ENCODE measurements around the gene CPE.

The CPE gene

GRCh38 chr4:165351359-165352130 lies 27.3 kb upstream of the CPE start:
- DNase-seq (ENCODE audit: low read depth) = no peak
- H3K4me3 ChIP-seq (ENCODE audit: control insufficient read depth, low read depth, low read length) = no peak overlapping the region
- no peak for TF ChIP-seq CTCF (IDR thresholded peaks at IDR 0.05; ENCODE audit: control insufficient read depth, insufficient read depth, low read depth, low read length, missing control alignments)

DNA sequence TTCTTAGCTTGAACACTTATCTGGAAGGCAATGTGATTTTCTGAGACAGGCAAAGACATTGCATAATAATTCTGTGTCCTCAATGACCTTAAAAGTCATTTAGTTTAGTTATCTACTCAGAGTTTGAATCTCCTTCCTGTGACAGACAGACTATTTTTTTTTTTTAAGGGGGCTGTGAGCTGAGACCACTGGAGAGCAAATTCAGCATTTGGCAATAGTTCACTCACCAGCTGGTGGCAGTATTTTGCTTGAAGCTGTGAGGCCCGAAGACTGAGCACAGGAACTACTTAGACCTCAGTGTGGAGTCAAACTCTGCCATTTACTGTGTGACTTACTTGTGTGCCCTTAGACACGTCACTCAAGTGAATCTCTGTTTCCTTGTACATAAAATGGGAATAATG lies 22.9 kb upstream of the CPE start:
- DNase-seq (ENCODE audit: low read depth) = no peak
- peak; percentile 45 for TF ChIP-seq CTCF (IDR thresholded peaks at IDR 0.05; ENCODE audit: control insufficient read depth, insufficient read depth, low read depth, low read length, missing control alignments)
- H3K4me3 ChIP-seq (ENCODE audit: control insufficient read depth, low read depth, low read length) = no peak overlapping the region

GRCh38 chr4:165359506-165359905 lies 19.3 kb upstream of the CPE start:
- no peak overlapping the region for H3K4me3 ChIP-seq (ENCODE audit: control insufficient read depth, low read depth, low read length)
- no peak for DNase-seq (ENCODE audit: low read depth)
- no peak for TF ChIP-seq CTCF (IDR thresholded peaks at IDR 0.05; ENCODE audit: control insufficient read depth, insufficient read depth, low read depth, low read length, missing control alignments)

DNA sequence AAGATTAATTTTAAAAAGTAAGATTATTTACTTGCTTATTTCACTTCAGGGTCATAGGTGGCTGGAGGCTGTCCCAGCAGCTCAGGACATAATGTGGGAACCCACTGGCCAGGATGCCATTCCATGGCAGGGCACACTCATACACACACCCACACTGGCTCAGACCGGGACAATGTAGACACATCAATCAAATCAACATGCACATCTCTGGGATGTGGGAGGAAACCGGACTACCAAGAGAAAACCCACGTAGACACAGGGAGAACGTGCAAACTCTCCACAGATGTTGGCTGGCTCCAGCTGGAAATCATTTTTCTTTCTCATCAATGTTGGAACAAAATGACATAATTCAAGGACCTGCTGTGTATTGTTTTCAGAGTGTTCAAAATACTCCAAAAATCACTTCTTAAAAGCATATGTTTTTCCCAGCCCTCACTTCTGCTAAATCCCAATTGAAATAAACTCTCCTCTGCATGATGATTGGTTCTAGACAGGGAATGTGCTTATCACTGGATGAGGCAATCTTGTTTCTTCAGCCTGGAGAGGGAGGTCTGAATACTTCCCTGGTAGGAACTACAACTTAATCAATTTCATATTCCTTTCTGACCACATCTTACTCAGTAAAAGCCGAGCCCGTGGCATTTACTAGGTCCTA lies 18.6 kb upstream of the CPE start:
- no peak overlapping the region for H3K4me3 ChIP-seq (ENCODE audit: control insufficient read depth, low read depth, low read length)
- peak; percentile 27 for DNase-seq (ENCODE audit: low read depth)
- no peak for TF ChIP-seq CTCF (IDR thresholded peaks at IDR 0.05; ENCODE audit: control insufficient read depth, insufficient read depth, low read depth, low read length, missing control alignments)

- DNase-seq (ENCODE audit: low read depth) = no peak
- no peak for TF ChIP-seq CTCF (IDR thresholded peaks at IDR 0.05; ENCODE audit: control insufficient read depth, insufficient read depth, low read depth, low read length, missing control alignments)
- no peak overlapping the region for H3K4me3 ChIP-seq (ENCODE audit: control insufficient read depth, low read depth, low read length)
Observed at GRCh38 chr4:165360985-165361670, 17.7 kb upstream of the CPE start.

GRCh38 chr4:165361810-165362209 lies 17.0 kb upstream of the CPE start:
- no peak overlapping the region for H3K4me3 ChIP-seq (ENCODE audit: control insufficient read depth, low read depth, low read length)
- TF ChIP-seq CTCF (IDR thresholded peaks at IDR 0.05; ENCODE audit: control insufficient read depth, insufficient read depth, low read depth, low read length, missing control alignments) = no peak
- no peak for DNase-seq (ENCODE audit: low read depth)

Measured in AG09309 (cell line).